HEK293T (cell line): ENCODE data around the gene MYBL2.

Experiments used
- BHLHE40 ChIP-seq: fragments of 450-650 bp; IDR thresholded peaks from 2 replicates; pipeline ENCODE4 v1.6.1; 2016; ENCODE audit warnings: mild to moderate bottlenecking, moderate library complexity, borderline replicate concordance
- CTBP1 ChIP-seq: fragments of 450-650 bp; IDR thresholded peaks from 2 replicates; pipeline ENCODE4 v1.6.1; 2016; ENCODE audit warnings: borderline replicate concordance
- FOXK2 ChIP-seq: fragments of 450-650 bp; IDR thresholded peaks from 2 replicates; pipeline ENCODE4 v1.6.1; 2016; ENCODE audit warnings: mild to moderate bottlenecking
- FOXM1 ChIP-seq: fragments of 450-650 bp; IDR thresholded peaks from 2 replicates; pipeline ENCODE4 v1.6.1; 2017; ENCODE audit warnings: mild to moderate bottlenecking, borderline replicate concordance
- L3MBTL2 ChIP-seq: fragments of 450-650 bp; conservative IDR thresholded peaks from 2 replicates; pipeline ENCODE4 v1.6.1; 2016; ENCODE audit warnings: mild to moderate bottlenecking
- LEF1 ChIP-seq: fragments of 450-650 bp; IDR thresholded peaks from 2 replicates; pipeline ENCODE4 v1.6.1; 2017; ENCODE audit warnings: mild to moderate bottlenecking, borderline replicate concordance
- NFRKB ChIP-seq: fragments of 450-650 bp; IDR thresholded peaks from 2 replicates; pipeline ENCODE4 v1.6.1; 2016; ENCODE audit warnings: mild to moderate bottlenecking, moderate library complexity
- PKNOX1 ChIP-seq: fragments of 450-650 bp; IDR thresholded peaks from 2 replicates; pipeline ENCODE4 v1.6.1; 2016
- SP1 ChIP-seq: fragments of 450-650 bp; IDR thresholded peaks from 2 replicates; pipeline ENCODE4 v1.6.1; 2017
- SUZ12 ChIP-seq: fragments of 450-650 bp; IDR thresholded peaks from 2 replicates; pipeline ENCODE4 v1.6.1; 2016; ENCODE audit warnings: mild to moderate bottlenecking
- TARDBP ChIP-seq: fragments of 450-650 bp; IDR thresholded peaks from 2 replicates; pipeline ENCODE4 v1.6.1; 2016

- TF ChIP-seq BHLHE40 (no peak), FOXM1 (no peak), L3MBTL2 (no peak), SUZ12 (no peak), SP1 (no peak), NFRKB (no peak), LEF1 (no peak), FOXK2 (no peak), TARDBP (no peak), CTBP1 (no peak), PKNOX1 (no peak)
Measured at GRCh38 chr20:43689165-43689564, 22.3 kb downstream of the MYBL2 start.
